H9 (cell line): ENCODE data around the gene POLD1. TPM values are rescaled to one million over a fixed set of nuclear protein-coding genes. Genes with fewer than 3 reads are reported as not detected.
A peak's percentile ranks its signal among the peaks of the same experiment; 100 is the strongest.

Experiments used
- DNase-seq: peaks from one replicate; pipeline ENCODE4 v3.0.0-alpha.2; 2017
- H2AFZ ChIP-seq: one replicate; pipeline ENCODE4 v1.6.1; 2013; ENCODE audit warnings: mild to moderate bottlenecking, low read length, control low read depth, moderate library complexity
- H2AK5ac ChIP-seq: 2 replicates; pipeline ENCODE4 v1.6.1; 2013; ENCODE audit warnings: low read length, control low read depth, mixed read lengths; ENCODE audit not compliant: insufficient read length
- H2BK120ac ChIP-seq: one replicate; pipeline ENCODE4 v1.6.1; 2013; ENCODE audit warnings: low read depth, mild to moderate bottlenecking, low read length, control low read depth, inconsistent platforms; ENCODE audit not compliant: poor library complexity, severe bottlenecking
- H2BK12ac ChIP-seq: 2 replicates; pipeline ENCODE4 v1.6.1; 2013; ENCODE audit warnings: low read length, control low read depth, mixed read lengths, low read depth; ENCODE audit not compliant: insufficient read length
- H2BK15ac ChIP-seq: 2 replicates; pipeline ENCODE4 v1.6.1; 2013; ENCODE audit warnings: low read depth, low read length, control low read depth
- H2BK20ac ChIP-seq: one replicate; pipeline ENCODE4 v1.6.1; 2013; ENCODE audit warnings: low read depth, mild to moderate bottlenecking, low read length, control low read depth, inconsistent platforms; ENCODE audit not compliant: poor library complexity, severe bottlenecking
- H2BK5ac ChIP-seq: 2 replicates; pipeline ENCODE4 v1.6.1; 2013; ENCODE audit warnings: low read length, control low read depth, mixed read lengths; ENCODE audit not compliant: insufficient read length
- H3K14ac ChIP-seq: 2 replicates; pipeline ENCODE4 v1.6.1; 2013; ENCODE audit warnings: low read length, control low read depth; ENCODE audit not compliant: insufficient read depth
- H3K18ac ChIP-seq: 2 replicates; pipeline ENCODE4 v1.6.1; 2013; ENCODE audit warnings: low read depth, mild to moderate bottlenecking, mixed read lengths, low read length, control low read depth; ENCODE audit not compliant: insufficient read length
- H3K23ac ChIP-seq: 2 replicates; pipeline ENCODE4 v1.6.1; 2013; ENCODE audit warnings: low read length, control low read depth, mixed read lengths, low read depth; ENCODE audit not compliant: insufficient read length
- H3K23me2 ChIP-seq: 2 replicates; pipeline ENCODE4 v1.6.1; 2013; ENCODE audit warnings: low read depth, mild to moderate bottlenecking, mixed read lengths, low read length, control low read depth; ENCODE audit not compliant: insufficient read length, poor library complexity, severe bottlenecking
- H3K27ac ChIP-seq: 2 replicates; pipeline ENCODE4 v1.5.1; 2013; ENCODE audit warnings: low read length, control low read depth, mixed read lengths, low read depth; ENCODE audit not compliant: insufficient read length
- H3K27me3 ChIP-seq: 2 replicates; pipeline ENCODE4 v1.6.1; 2013; ENCODE audit warnings: low read length, control low read depth, inconsistent platforms; ENCODE audit not compliant: insufficient read depth
- H3K4ac ChIP-seq: 2 replicates; pipeline ENCODE4 v1.6.1; 2013; ENCODE audit warnings: low read depth, mild to moderate bottlenecking, control low read depth, inconsistent platforms, low read length, moderate library complexity
- H3K4me1 ChIP-seq: 2 replicates; pipeline ENCODE4 v1.6.1; 2013; ENCODE audit warnings: low read length, control low read depth, inconsistent platforms; ENCODE audit not compliant: insufficient read depth
- H3K4me2 ChIP-seq: 2 replicates; pipeline ENCODE4 v1.6.1; 2013; ENCODE audit warnings: low read length, control low read depth, mixed read lengths; ENCODE audit not compliant: insufficient read length, insufficient read depth
- H3K56ac ChIP-seq: 2 replicates; pipeline ENCODE4 v1.6.1; 2013; ENCODE audit warnings: low read depth, mild to moderate bottlenecking, mixed read lengths, low read length, control low read depth; ENCODE audit not compliant: insufficient read length
- H3K79me1 ChIP-seq: 2 replicates; pipeline ENCODE4 v1.6.1; 2013; ENCODE audit warnings: low read depth, mild to moderate bottlenecking, moderate library complexity, low read length, control low read depth, inconsistent platforms; ENCODE audit not compliant: insufficient read depth, poor library complexity, severe bottlenecking
- H3K79me2 ChIP-seq: 2 replicates; pipeline ENCODE4 v1.6.1; 2013; ENCODE audit warnings: low read length, control low read depth, inconsistent platforms; ENCODE audit not compliant: insufficient read depth
- H3K9ac ChIP-seq: 2 replicates; pipeline ENCODE4 v1.6.1; 2013; ENCODE audit warnings: low read length, control low read depth, mixed read lengths; ENCODE audit not compliant: insufficient read length; ENCODE audit errors: extremely low read depth
- H3K9me3 ChIP-seq: one replicate; pipeline ENCODE4 v1.6.1; 2013; ENCODE audit warnings: low read depth, low read length, inconsistent platforms; ENCODE audit not compliant: control insufficient read depth
- H3T11ph ChIP-seq: one replicate; pipeline ENCODE4 v1.6.1; 2013; ENCODE audit warnings: mild to moderate bottlenecking, low read length, control low read depth, inconsistent platforms
- H4K20me1 ChIP-seq: one replicate; pipeline ENCODE4 v1.6.1; 2013; ENCODE audit not compliant: control insufficient read depth, insufficient read length, insufficient read depth
- H4K5ac ChIP-seq: 2 replicates; pipeline ENCODE4 v1.6.1; 2013; ENCODE audit warnings: low read depth, mild to moderate bottlenecking, mixed read lengths, low read length, control low read depth; ENCODE audit not compliant: insufficient read length
- H4K8ac ChIP-seq: replicated peaks from 2 replicates; pipeline ENCODE4 v1.6.1; 2013; ENCODE audit warnings: low read length, control low read depth, mixed read lengths, low read depth; ENCODE audit not compliant: insufficient read length
- H4K91ac ChIP-seq: 2 replicates; pipeline ENCODE4 v1.6.1; 2013; ENCODE audit warnings: low read depth, mild to moderate bottlenecking, moderate library complexity, mixed read lengths, low read length, control low read depth; ENCODE audit not compliant: insufficient read length
- H3K27ac Mint-ChIP-seq, 3 experiments: 2 replicates in 2 of 3; 3 replicates in 1 of 3; pipeline ENCODE4 v1.8.0; 2020 to 2021; ENCODE audit warnings: mixed read lengths in 3 of 3, mild to moderate bottlenecking in 1 of 3, moderate library complexity in 1 of 3
- H3K27me3 Mint-ChIP-seq: 2 replicates; pipeline ENCODE4 v1.8.0; 2021; ENCODE audit warnings: low read depth, mild to moderate bottlenecking, moderate library complexity, mixed read lengths
- H3K36me3 Mint-ChIP-seq, 3 experiments: 2 replicates in 2 of 3; 3 replicates in 1 of 3; pipeline ENCODE4 v1.8.0; 2020 to 2021; ENCODE audit warnings: low read depth in 3 of 3, mixed read lengths in 3 of 3; ENCODE audit not compliant: insufficient read depth in 1 of 3
- H3K4me1 Mint-ChIP-seq, 2 experiments: 2 replicates each; pipeline ENCODE4 v1.8.0; 2020; ENCODE audit warnings: mixed read lengths in 2 of 2
- H3K4me3 Mint-ChIP-seq, 2 experiments: 2 replicates in 1 of 2; 3 replicates in 1 of 2; pipeline ENCODE4 v1.8.0; 2020 to 2021; ENCODE audit warnings: mild to moderate bottlenecking in 2 of 2, mixed read lengths in 2 of 2, moderate library complexity in 1 of 2
- H3K9me3 Mint-ChIP-seq, 2 experiments: 2 replicates in 1 of 2; 3 replicates in 1 of 2; pipeline ENCODE4 v1.8.0; 2020; ENCODE audit warnings: mild to moderate bottlenecking in 2 of 2, mixed read lengths in 2 of 2, moderate library complexity in 1 of 2
- CTCF ChIP-seq: fragments of 200-600 bp; sonication (generic); conservative IDR thresholded peaks from 3 replicates; pipeline ENCODE4 v1.8.0; 2021; ENCODE audit warnings: antibody characterized with exemption, mild to moderate bottlenecking
- WGBS: extraction: QIAGEN DNeasy Blood & Tissue Kit; methylation state at CpG from one replicate; pipeline ENCODE4 v1.1.7; 2013; ENCODE audit warnings: missing lambda C conversion rate, low lambda C conversion rate, mixed read lengths; ENCODE audit not compliant: insufficient read length; ENCODE audit errors: extremely low coverage; 5-methylcytosine and 5-hydroxymethylcytosine counted together
- total RNA-seq: library from RNA; stranded (reverse); gene quantifications from 2 replicates; pipeline ENCODE4 v1.2.1, GENCODE V29; 2021

The POLD1 gene
- total RNA-seq, 1 experiment from 2014 or later, result 165 TPM

DNA sequence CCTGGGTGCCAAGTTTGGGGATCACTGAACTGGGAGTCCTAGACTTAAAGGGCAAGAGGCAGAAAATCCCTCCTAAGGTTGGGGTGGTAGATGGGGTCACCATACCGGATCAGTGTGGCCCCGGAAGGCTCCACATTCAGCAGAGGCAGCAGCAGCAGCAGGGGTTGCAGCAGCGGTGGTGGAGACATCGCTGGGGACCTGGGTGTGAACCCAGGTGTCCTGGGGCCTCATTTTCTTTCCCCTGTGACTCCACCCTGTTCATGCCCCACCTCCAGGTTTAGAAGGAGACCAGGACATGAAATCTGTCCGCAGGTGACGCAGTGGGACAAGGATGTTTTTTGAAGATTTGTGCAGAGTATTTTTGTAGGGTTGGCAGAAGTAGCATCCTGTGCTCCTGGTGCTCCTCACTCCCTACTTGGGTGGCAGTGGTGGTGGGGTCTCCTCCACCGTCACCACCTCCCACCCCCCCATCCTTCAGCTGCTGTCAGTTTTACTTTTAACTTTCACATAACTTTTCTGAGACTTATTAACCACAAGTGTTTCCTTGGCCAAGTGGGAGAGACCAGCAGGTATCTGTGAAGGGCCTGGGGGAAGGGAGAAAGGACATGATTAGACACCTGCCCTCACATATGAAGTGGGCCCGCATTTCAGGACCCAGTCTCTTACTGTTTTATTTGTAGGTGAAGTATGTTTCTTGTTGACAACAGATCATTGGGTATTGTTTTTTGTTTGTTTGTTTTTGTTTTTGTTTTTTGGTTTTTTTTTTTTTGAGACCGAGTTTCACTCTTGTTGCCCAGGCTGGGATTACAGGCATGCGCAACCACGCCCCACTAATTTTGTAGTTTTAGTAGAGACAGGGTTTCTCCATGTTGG, 18.5 kb upstream of the POLD1 start, which contains the start of gene NAPSA:
Gene NAPSA, minus strand, starts transcription at position 206 of the 873 bp plus-strand sequence. Its CDS starts 18 bp downstream, at position 188.
- H3K56ac ChIP-seq, result no peak within 1 kb of the TSS
- Mint-ChIP-seq H3K4me1 (peaks cover 19 to 23% of the 10 kb centered on the region in 2 experiments), H3K36me3 (peaks cover 0 to 4% (median 0%) of the 10 kb centered on the region in 3 experiments; a peak in 2 of 7 replicates), H3K27ac (no peak within 1 kb of the TSS), H3K27me3 (peaks cover 11% of the 10 kb centered on the region), H3K4me3 (peak within 1 kb of the TSS in 1 of 2 experiments; percentile 26; a peak in 1 of 5 replicates), H3K9me3 (no peaks in the 10 kb centered on the region; a peak in 2 of 5 replicates)
- H2BK20ac ChIP-seq, result no peak within 1 kb of the TSS
- H3K4ac ChIP-seq, result no peak within 1 kb of the TSS
- H2BK12ac ChIP-seq, result no peak within 1 kb of the TSS
- no peak within 1 kb of the TSS for H3K14ac ChIP-seq
- no peak within 1 kb of the TSS for H3K23ac ChIP-seq
- H4K5ac ChIP-seq, result no peak within 1 kb of the TSS
- no peak within 1 kb of the TSS for H3K18ac ChIP-seq
- H4K20me1 ChIP-seq, result no peaks in the 10 kb centered on the region
- no peak within 1 kb of the TSS for H2AFZ ChIP-seq
- H3K4me1 ChIP-seq, result no peaks in the 10 kb centered on the region
- no peak for DNase-seq
- H2BK15ac ChIP-seq, result no peak within 1 kb of the TSS; the same call in 1 of the 2 replicates
- H3K79me2 ChIP-seq, result no peaks in the 10 kb centered on the region
- no peak within 1 kb of the TSS for H2BK120ac ChIP-seq
- peaks cover 5% of the 10 kb centered on the region for H3K23me2 ChIP-seq
- H2BK5ac ChIP-seq, result no peak within 1 kb of the TSS
- no peak within 1 kb of the TSS for H4K8ac ChIP-seq
- no peak within 1 kb of the TSS for H4K91ac ChIP-seq
- no peak within 1 kb of the TSS for H3K27ac ChIP-seq
- WGBS, result no CpG with 5 or more reads among the region's 11 CpGs
- H3T11ph ChIP-seq, result no peak within 1 kb of the TSS
- H3K27me3 ChIP-seq, result no peaks in the 10 kb centered on the region
- no peaks in the 10 kb centered on the region for H3K79me1 ChIP-seq
- H2AK5ac ChIP-seq, result no peak within 1 kb of the TSS
- TF ChIP-seq CTCF, result no peak
- no peaks in the 10 kb centered on the region for H3K9me3 ChIP-seq
- H3K9ac ChIP-seq, result no peak within 1 kb of the TSS
- no peak within 1 kb of the TSS for H3K4me2 ChIP-seq
